Activated CD4-positive, alpha-beta memory T cell treated with anti-CD3 and anti-CD28 coated beads, Interleukin-2, amount 10 ng/mL, durations not matched to agents 7 days and 5 days (primary cell): ENCODE data around the gene MT1M. TPM values are rescaled to one million over a fixed set of nuclear protein-coding genes. Genes with fewer than 3 reads are reported as not detected.
"Not testable (repeated sequence)": the region's sequence is repeated elsewhere in the genome, so short reads cannot be mapped to it uniquely, and the experiment has no call there.

ENCODE experiments used
- CTCF ChIA-PET: fragments of 350-600 bp; sonication (Branson Sonifier 250); formaldehyde crosslinking; loops from one replicate; lab custom pipeline; 2021; ENCODE audit warnings: antibody characterized with exemption, inconsistent platforms; lab: Charles Lee
- POLR2A ChIA-PET: fragments of 350-600 bp; sonication (Branson Sonifier 250); formaldehyde crosslinking; loops from one replicate; lab custom pipeline; 2021; ENCODE audit warnings: antibody characterized with exemption; lab: Charles Lee
- DNase-seq: peaks from one replicate; pipeline ENCODE4 v3.0.0-alpha.2; 2020
- H3K27ac Mint-ChIP-seq: one replicate; pipeline ENCODE4 v1.8.0; 2021; ENCODE audit warnings: mild to moderate bottlenecking, mixed read lengths
- H3K27me3 Mint-ChIP-seq: one replicate; pipeline ENCODE4 v1.8.0; 2021; ENCODE audit warnings: mixed read lengths
- H3K36me3 Mint-ChIP-seq: one replicate; pipeline ENCODE4 v1.8.0; 2021; ENCODE audit warnings: low read depth, mixed read lengths
- H3K4me1 Mint-ChIP-seq: one replicate; pipeline ENCODE4 v1.8.0; 2021; ENCODE audit warnings: mixed read lengths
- H3K4me3 Mint-ChIP-seq: one replicate; pipeline ENCODE4 v1.8.0; 2021; ENCODE audit warnings: mild to moderate bottlenecking, mixed read lengths
- H3K9me3 Mint-ChIP-seq: one replicate; pipeline ENCODE4 v1.8.0; 2021; ENCODE audit warnings: mixed read lengths
- total RNA-seq, 2 experiments: library from RNA; stranded (reverse); gene quantifications; one replicate each; pipeline ENCODE4 v1.2.3, GENCODE V29; 2021

MT1M gene
- total RNA-seq, 2 experiments from 2014 or later: not detected

GRCh38 chr16:56623184-56623583, 9.3 kb upstream of the MT1M start:
- H3K27ac Mint-ChIP-seq, H3K9me3 Mint-ChIP-seq, H3K4me3 Mint-ChIP-seq, DNase-seq, H3K36me3 Mint-ChIP-seq: not testable (repeated sequence)
- POLR2A ChIA-PET: interaction anchor here (1.2 to 4.8 kb wide), 2 partner anchors 14 to 21 kb away, joined by 3 to 96 read pairs; partner anchors contain the start of gene MT2A
- Mint-ChIP-seq H3K4me1 (peaks cover 14% of the 10 kb centered on the region), H3K27me3 (peaks cover 48% of the 10 kb centered on the region)
- CTCF ChIA-PET: interaction anchor here (0.6 to 3.7 kb wide), 4 partner anchors 20 to 79 kb away, joined by 4 to 19 read pairs (median 10); no protein-coding TSS in a partner anchor

GRCh38 chr16:56623637-56624036, 8.8 kb upstream of the MT1M start:
- H3K9me3 Mint-ChIP-seq: no peaks in the 10 kb centered on the region
- ChIA-PET CTCF (interaction anchor here (0.6 to 3.7 kb wide), 5 partner anchors 19 to 246 kb away, joined by 4 to 19 read pairs (median 5); no protein-coding TSS in a partner anchor), POLR2A (interaction anchor here (1.2 to 4.8 kb wide), 3 partner anchors 15 to 59 kb away, joined by 3 to 96 read pairs (median 5); partner anchors contain the start of genes MT1X and MT2A)
- H3K27me3 Mint-ChIP-seq: peaks cover 46% of the 10 kb centered on the region
- no peaks in the 10 kb centered on the region for H3K36me3 Mint-ChIP-seq
- H3K27ac Mint-ChIP-seq: no peak overlapping the region
- H3K4me1 Mint-ChIP-seq: peaks cover 14% of the 10 kb centered on the region
- DNase-seq: no peak
- H3K4me3 Mint-ChIP-seq: no peak overlapping the region

GRCh38 chr16:56625140-56625942, 7.1 kb upstream of the MT1M start, which contains the start of gene MT1E:
Gene MT1E (plus strand): TSS chr16:56625781. CDS start chr16:56625852, 71 bp downstream.
- H3K27me3 Mint-ChIP-seq: peaks cover 43% of the 10 kb centered on the region
- CTCF ChIA-PET: interaction anchor here (0.6 to 3.7 kb wide), 12 partner anchors 10 to 77 kb away, joined by 3 to 19 read pairs (median 4); partner anchors contain the start of genes MT1X and MT2A
- H3K4me1 Mint-ChIP-seq: peaks cover 14% of the 10 kb centered on the region
- H3K9me3 Mint-ChIP-seq: no peaks in the 10 kb centered on the region
- peak within 1 kb of the TSS; percentile 80 for H3K4me3 Mint-ChIP-seq
- POLR2A ChIA-PET: interaction anchor here (0.6 to 4.8 kb wide), 15 partner anchors 9 to 560 kb away, joined by 3 to 96 read pairs (median 5); partner anchors contain the start of genes MT1A, MT1X, MT2A and PSME3IP1
- H3K36me3 Mint-ChIP-seq: no peaks in the 10 kb centered on the region
- DNase-seq: peak; percentile 61
- H3K27ac Mint-ChIP-seq: peak within 1 kb of the TSS; percentile 58

GRCh38 chr16:56625943-56626654, 6.4 kb upstream of the MT1M start:
- H3K36me3 Mint-ChIP-seq: no peaks in the 10 kb centered on the region
- H3K27me3 Mint-ChIP-seq: peaks cover 51% of the 10 kb centered on the region
- peaks cover 14% of the 10 kb centered on the region for H3K4me1 Mint-ChIP-seq
- H3K27ac Mint-ChIP-seq: peak overlapping the region; percentile 56
- no peaks in the 10 kb centered on the region for H3K9me3 Mint-ChIP-seq
- no peak for DNase-seq
- ChIA-PET POLR2A (interaction anchor here (0.7 to 4.8 kb wide), 15 partner anchors 9 to 559 kb away, joined by 3 to 96 read pairs (median 5); partner anchors contain the start of genes MT1A, MT1X, MT2A and PSME3IP1), CTCF (interaction anchor here (0.8 to 3.7 kb wide), 11 partner anchors 12 to 76 kb away, joined by 3 to 19 read pairs (median 4); partner anchors contain the start of gene MT2A)
- H3K4me3 Mint-ChIP-seq: peak overlapping the region; percentile 72

GRCh38 chr16:56626685-56627084, 5.8 kb upstream of the MT1M start:
- no peak for DNase-seq
- Mint-ChIP-seq H3K27me3 (peaks cover 56% of the 10 kb centered on the region), H3K9me3 (no peaks in the 10 kb centered on the region), H3K36me3 (no peaks in the 10 kb centered on the region), H3K4me3 (no peak overlapping the region), H3K27ac (no peak overlapping the region), H3K4me1 (peaks cover 14% of the 10 kb centered on the region)
- ChIA-PET CTCF (interaction anchor here (1.0 to 3.7 kb wide), 2 partner anchors 17 to 76 kb away, joined by 3 to 19 read pairs; no protein-coding TSS in a partner anchor), POLR2A (interaction anchor here (0.7 to 4.8 kb wide), 5 partner anchors 10 to 56 kb away, joined by 3 to 96 read pairs (median 12); partner anchors contain the start of genes MT1X and MT2A)

GRCh38 chr16:56628486-56629350, 3.7 kb upstream of the MT1M start:
- no peaks in the 10 kb centered on the region for H3K9me3 Mint-ChIP-seq
- no peak overlapping the region for H3K27ac Mint-ChIP-seq
- ChIA-PET CTCF (no interaction called here), POLR2A (no interaction called here)
- no peaks in the 10 kb centered on the region for H3K36me3 Mint-ChIP-seq
- H3K27me3 Mint-ChIP-seq: peaks cover 66% of the 10 kb centered on the region
- H3K4me1 Mint-ChIP-seq: peaks cover 22% of the 10 kb centered on the region
- DNase-seq: no peak
- H3K4me3 Mint-ChIP-seq: no peak overlapping the region

GRCh38 chr16:56629531-56629930, 2.9 kb upstream of the MT1M start:
- CTCF ChIA-PET: interaction anchor here (0.9 to 1.4 kb wide), 2 partner anchors 17 to 72 kb away, joined by 3 to 6 read pairs; no protein-coding TSS in a partner anchor
- H3K4me3 Mint-ChIP-seq: no peak overlapping the region
- H3K27ac Mint-ChIP-seq: no peak overlapping the region
- H3K36me3 Mint-ChIP-seq: no peaks in the 10 kb centered on the region
- no peak for DNase-seq
- peaks cover 71% of the 10 kb centered on the region for H3K27me3 Mint-ChIP-seq
- no peaks in the 10 kb centered on the region for H3K9me3 Mint-ChIP-seq
- POLR2A ChIA-PET: interaction anchor here (2.3 to 2.5 kb wide), 2 partner anchors 12 to 53 kb away, joined by 5 to 9 read pairs; partner anchors contain the start of gene MT1X
- H3K4me1 Mint-ChIP-seq: peaks cover 20% of the 10 kb centered on the region

- Mint-ChIP-seq H3K36me3 (no peaks in the 10 kb centered on the region), H3K4me1 (peaks cover 21% of the 10 kb centered on the region), H3K27ac (no peak overlapping the region), H3K9me3 (no peaks in the 10 kb centered on the region), H3K4me3 (no peak overlapping the region), H3K27me3 (peaks cover 73% of the 10 kb centered on the region)
- DNase-seq: no peak
- ChIA-PET CTCF (interaction anchor here (0.9 to 1.4 kb wide), 2 partner anchors 17 to 72 kb away, joined by 3 to 6 read pairs; no protein-coding TSS in a partner anchor), POLR2A (interaction anchor here (2.3 to 2.5 kb wide), 2 partner anchors 13 to 52 kb away, joined by 5 to 9 read pairs; partner anchors contain the start of gene MT1X)
These were observed 2.3 kb upstream of the MT1M start for GRCh38 chr16:56630134-56630533.

- Mint-ChIP-seq H3K4me3 (no peak overlapping the region), H3K27me3 (peaks cover 73% of the 10 kb centered on the region), H3K4me1 (peaks cover 20% of the 10 kb centered on the region), H3K27ac (no peak overlapping the region), H3K9me3 (no peaks in the 10 kb centered on the region), H3K36me3 (no peaks in the 10 kb centered on the region)
- POLR2A ChIA-PET: interaction anchor here (2.3 to 2.5 kb wide), 2 partner anchors 14 to 51 kb away, joined by 5 to 9 read pairs; partner anchors contain the start of gene MT1X
- DNase-seq: no peak
- CTCF ChIA-PET: interaction anchor here (1.4 to 1.7 kb wide), 2 partner anchors 13 to 71 kb away, joined by 6 read pairs; no protein-coding TSS in a partner anchor
These were observed 1.3 kb upstream of the MT1M start for GRCh38 chr16:56631197-56631596.

- Mint-ChIP-seq H3K27ac (no peak overlapping the region), H3K4me3 (peak overlapping the region; percentile 30), H3K36me3 (no peaks in the 10 kb centered on the region), H3K4me1 (peaks cover 26% of the 10 kb centered on the region), H3K27me3 (peaks cover 74% of the 10 kb centered on the region), H3K9me3 (no peaks in the 10 kb centered on the region)
- ChIA-PET CTCF (interaction anchor here (1.7 kb wide), 1 partner anchor 12 kb away, joined by 6 read pairs; no protein-coding TSS in a partner anchor), POLR2A (interaction anchor here (2.3 to 2.5 kb wide), 2 partner anchors 15 to 51 kb away, joined by 5 to 9 read pairs; partner anchors contain the start of gene MT1X)
- no peak for DNase-seq
These were observed 665 bp upstream of the MT1M start for GRCh38 chr16:56631832-56632155.

GRCh38 chr16:56632848-56633365, 448 bp downstream of the MT1M start:
- H3K36me3 Mint-ChIP-seq: no peaks in the 10 kb centered on the region
- H3K4me3 Mint-ChIP-seq: no peak overlapping the region
- CTCF ChIA-PET: interaction anchor here (1.0 kb wide), 1 partner anchor 11 kb away, joined by 3 read pairs; no protein-coding TSS in a partner anchor
- no peak overlapping the region for H3K27ac Mint-ChIP-seq
- POLR2A ChIA-PET: no interaction called here
- H3K4me1 Mint-ChIP-seq: peaks cover 32% of the 10 kb centered on the region
- no peaks in the 10 kb centered on the region for H3K9me3 Mint-ChIP-seq
- no peak for DNase-seq
- peaks cover 80% of the 10 kb centered on the region for H3K27me3 Mint-ChIP-seq
